ENCODE data around the gene CCDC63. TPM values are rescaled to one million over a fixed set of nuclear protein-coding genes. Genes with fewer than 3 reads are reported as not detected.

CCDC63 gene
- total RNA-seq, 1 experiment from 2014 or later, result not detected

- DNase-seq (ENCODE audit: low read depth), result no peak
Measured at GRCh38 chr12:110885152-110885840, 38.5 kb downstream of the CCDC63 start.

GRCh38 chr12:110888256-110888991, 41.6 kb downstream of the CCDC63 start:
- no peak for DNase-seq (ENCODE audit: low read depth)

- no peak for DNase-seq (ENCODE audit: low read depth)
Measured at GRCh38 chr12:110889361-110889760, 42.6 kb downstream of the CCDC63 start.

GRCh38 chr12:110893956-110894355, 47.2 kb downstream of the CCDC63 start:
- DNase-seq (ENCODE audit: low read depth), result no peak

GRCh38 chr12:110896559-110896958, 49.8 kb downstream of the CCDC63 start:
- no peak for DNase-seq (ENCODE audit: low read depth)

GRCh38 chr12:110901401-110901800, 54.6 kb downstream of the CCDC63 start:
- DNase-seq (ENCODE audit: low read depth), result no peak

- no peak for DNase-seq (ENCODE audit: low read depth)
Measured at GRCh38 chr12:110903511-110903910, 56.7 kb downstream of the CCDC63 start.

- DNase-seq (ENCODE audit: low read depth), result no peak
Measured at GRCh38 chr12:110906083-110906482, 59.3 kb downstream of the CCDC63 start.

- DNase-seq (ENCODE audit: low read depth), result no peak
Measured at GRCh38 chr12:110906516-110906915, 59.7 kb downstream of the CCDC63 start.

GRCh38 chr12:110906985-110907384, 60.2 kb downstream of the CCDC63 start:
- no peak for DNase-seq (ENCODE audit: low read depth)

- no peak for DNase-seq (ENCODE audit: low read depth)
Measured at GRCh38 chr12:110907583-110907982, 60.8 kb downstream of the CCDC63 start.

- no peak for DNase-seq (ENCODE audit: low read depth)
Measured at GRCh38 chr12:110908377-110909152, 61.8 kb downstream of the CCDC63 start.

- no peak for DNase-seq (ENCODE audit: low read depth)
Measured at GRCh38 chr12:110912263-110912662, 65.5 kb downstream of the CCDC63 start.

- no peak for DNase-seq (ENCODE audit: low read depth)
Measured at GRCh38 chr12:110913119-110914056, 66.6 kb downstream of the CCDC63 start.

- peak; percentile 17 for DNase-seq (ENCODE audit: low read depth)
Measured at GRCh38 chr12:110916295-110916875, 69.6 kb downstream of the CCDC63 start.

- peak; percentile 66 for DNase-seq (ENCODE audit: low read depth)
Measured at GRCh38 chr12:110917467-110917866, 70.7 kb downstream of the CCDC63 start.

- DNase-seq (ENCODE audit: low read depth), result no peak
Measured at GRCh38 chr12:110917961-110918360, 71.2 kb downstream of the CCDC63 start.

- no peak for DNase-seq (ENCODE audit: low read depth)
Measured at GRCh38 chr12:110919720-110920119, 72.9 kb downstream of the CCDC63 start.

GRCh38 chr12:110920324-110920910, 73.6 kb downstream of the CCDC63 start, which contains the start of gene MYL2:
Gene MYL2 (minus strand): TSS chr12:110920579. CDS start chr12:110920529, 50 bp downstream.
- no peak for DNase-seq (ENCODE audit: low read depth)

- peak; percentile 67 for DNase-seq (ENCODE audit: low read depth)
Measured at GRCh38 chr12:110921262-110921661, 74.5 kb downstream of the CCDC63 start.
